Thyroid gland (tissue), 4 donors: ENCODE data around the gene PRKCZ.

ENCODE experiments used
- POLR2A ChIP-seq, 2 donors: fragments of 450-650 bp; IDR thresholded peaks; one replicate each; pipeline ENCODE4 v1.6.1; 2017; ENCODE audit warnings: antibody characterized with exemption in 2 of 2, mild to moderate bottlenecking in 2 of 2, moderate library complexity in 1 of 2
- TF ChIP-seq, protein P1 (sequence below), 6 experiments: fragments of 200-600 bp in 3 of 6; fragments of 450-650 bp in 3 of 6; sonication (generic) in 3 of 6; IDR thresholded peaks; one replicate each; pipeline ENCODE4 v1.5.1; 2016 to 2019; ENCODE audit warnings: antibody characterized with exemption in 6 of 6, mild to moderate bottlenecking in 2 of 6, inconsistent platforms in 1 of 6, moderate library complexity in 1 of 6

- TF ChIP-seq, protein P1, sequence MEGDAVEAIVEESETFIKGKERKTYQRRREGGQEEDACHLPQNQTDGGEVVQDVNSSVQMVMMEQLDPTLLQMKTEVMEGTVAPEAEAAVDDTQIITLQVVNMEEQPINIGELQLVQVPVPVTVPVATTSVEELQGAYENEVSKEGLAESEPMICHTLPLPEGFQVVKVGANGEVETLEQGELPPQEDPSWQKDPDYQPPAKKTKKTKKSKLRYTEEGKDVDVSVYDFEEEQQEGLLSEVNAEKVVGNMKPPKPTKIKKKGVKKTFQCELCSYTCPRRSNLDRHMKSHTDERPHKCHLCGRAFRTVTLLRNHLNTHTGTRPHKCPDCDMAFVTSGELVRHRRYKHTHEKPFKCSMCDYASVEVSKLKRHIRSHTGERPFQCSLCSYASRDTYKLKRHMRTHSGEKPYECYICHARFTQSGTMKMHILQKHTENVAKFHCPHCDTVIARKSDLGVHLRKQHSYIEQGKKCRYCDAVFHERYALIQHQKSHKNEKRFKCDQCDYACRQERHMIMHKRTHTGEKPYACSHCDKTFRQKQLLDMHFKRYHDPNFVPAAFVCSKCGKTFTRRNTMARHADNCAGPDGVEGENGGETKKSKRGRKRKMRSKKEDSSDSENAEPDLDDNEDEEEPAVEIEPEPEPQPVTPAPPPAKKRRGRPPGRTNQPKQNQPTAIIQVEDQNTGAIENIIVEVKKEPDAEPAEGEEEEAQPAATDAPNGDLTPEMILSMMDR (IDR thresholded peaks at IDR 0.05): no peak
- TF ChIP-seq POLR2A (IDR thresholded peaks at IDR 0.05): no peak
Observed at GRCh38 chr1:2047749-2048729, 2.2 kb upstream of the PRKCZ start.
